Uterus (tissue), 2 donors: ENCODE measurements around the gene DHRS4L2.
A peak's percentile ranks its signal among the peaks of the same experiment; 100 is the strongest.

Experiments used
- CTCF ChIP-seq, 4 experiments: fragments of 200-600 bp in 2 of 4; fragments of 450-650 bp in 2 of 4; sonication (generic) in 2 of 4; IDR thresholded peaks; one replicate each; pipeline ENCODE4 v1.5.1; 2016 to 2019; ENCODE audit warnings: antibody characterized with exemption in 4 of 4, mild to moderate bottlenecking in 2 of 4, moderate library complexity in 1 of 4
- POLR2A ChIP-seq, 2 donors: fragments of 450-650 bp; IDR thresholded peaks; one replicate each; pipeline ENCODE4 v1.6.1; 2016; ENCODE audit warnings: antibody characterized with exemption in 2 of 2, mild to moderate bottlenecking in 1 of 2, moderate library complexity in 1 of 2

GRCh38 chr14:24051789-24052655, 63.3 kb downstream of the DHRS4L2 start, which contains the start of gene CARMIL3:
- TF ChIP-seq CTCF (IDR thresholded peaks at IDR 0.05) (peak in 1 of 4 experiments; percentile 3), POLR2A (IDR thresholded peaks at IDR 0.05) (peak in 1 of 2 donors; percentile 32)
